Colonic mucosa (tissue), 4 donors: ENCODE results near the gene XPR1. TPM values are rescaled to one million over a fixed set of nuclear protein-coding genes. Genes with fewer than 3 reads are reported as not detected.

Source experiments
- DNase-seq: peaks from one replicate; pipeline ENCODE4 v3.0.0-alpha.2; 2020
- H3K27ac ChIP-seq: fragments of 200-600 bp; one replicate; pipeline ENCODE4 v1.8.0; 2021
- H3K27me3 ChIP-seq: fragments of 200-600 bp; one replicate; pipeline ENCODE4 v1.8.0; 2021
- H3K36me3 ChIP-seq: fragments of 200-600 bp; one replicate; pipeline ENCODE4 v1.8.0; 2021
- H3K4me1 ChIP-seq: fragments of 200-600 bp; one replicate; pipeline ENCODE4 v1.8.0; 2021; ENCODE audit warnings: mild to moderate bottlenecking
- H3K4me3 ChIP-seq: fragments of 200-600 bp; one replicate; pipeline ENCODE4 v1.8.0; 2021
- H3K9ac ChIP-seq, 2 donors: one replicate each; pipeline ENCODE4 v1.7.0; 2013; ENCODE audit warnings: control low read depth in 2 of 2, low read depth in 2 of 2, low read length in 2 of 2
- H3K9me3 ChIP-seq: fragments of 200-600 bp; one replicate; pipeline ENCODE4 v1.8.0; 2021
- intact Hi-C: fragments of 100-400 bp; cut with DNase I; formaldehyde crosslinking; loops from one replicate; pipeline ENCODE4 v1.14.1; 2022
- total RNA-seq, 2 donors: library from RNA; stranded (reverse); fragmentation: NEBNext Ultra II Directional in 1 of 2; extraction: Animal tissue kit (Norgen Biotek cat#: 25700) in 1 of 2; gene quantifications; one replicate each; pipeline ENCODE4 v1.2.1, GENCODE V29; 2021
- TF ChIP-seq, protein P1 (sequence below): fragments of 200-600 bp; IDR thresholded peaks from one replicate; pipeline ENCODE4 v1.8.0; 2022; ENCODE audit warnings: antibody characterized with exemption, mild to moderate bottlenecking
- donor health status: healthy.
- donor health status: DM: no; HTN: no; CAD: no.
- donor health status: DM: no; HTN: no; CAD: no.

Gene XPR1
- total RNA-seq, 2 donors from 2014 or later = 20.5 to 25.8 TPM

DNA sequence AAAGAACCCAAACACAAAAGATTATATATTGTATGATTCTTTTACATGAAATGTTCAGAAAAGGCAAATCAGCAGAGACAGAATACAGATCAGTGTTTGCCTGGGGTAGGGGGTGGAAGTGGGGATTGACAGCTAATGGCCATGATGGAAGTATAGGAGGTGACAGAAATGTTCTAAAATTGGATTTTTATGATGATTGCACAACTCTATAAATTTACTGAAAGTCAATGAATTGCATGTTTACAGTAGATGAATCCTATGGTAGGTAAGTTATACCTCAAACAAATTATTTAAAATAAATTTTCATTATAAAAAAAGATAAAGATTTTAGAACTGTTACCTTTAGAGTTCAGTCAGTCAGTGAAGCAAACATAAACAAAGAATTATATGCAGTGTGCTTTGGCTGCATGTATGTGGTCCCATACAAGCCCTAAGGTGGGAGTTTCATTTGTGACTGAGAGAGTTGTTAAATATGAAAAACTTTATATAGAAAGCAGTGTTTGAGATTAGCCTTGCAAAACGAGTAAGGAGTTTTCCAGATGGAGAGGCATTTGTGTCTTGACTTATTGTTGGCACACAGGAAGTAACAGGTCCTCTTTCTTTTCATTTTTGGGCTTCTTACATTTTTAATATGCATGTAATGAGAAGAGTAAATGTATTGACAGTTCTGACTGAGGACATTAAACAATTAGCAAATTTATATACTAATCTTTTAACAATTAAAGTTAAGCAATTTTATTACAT lies 165.2 kb downstream of the XPR1 start:
- no peak for DNase-seq
- Histone ChIP-seq H3K9me3 (no peaks in the 10 kb centered on the region), H3K9ac (no peak overlapping the region), H3K36me3 (no peaks in the 10 kb centered on the region), H3K27me3 (no peaks in the 10 kb centered on the region), H3K27ac (no peak overlapping the region), H3K4me3 (no peak overlapping the region), H3K4me1 (no peaks in the 10 kb centered on the region)
- intact Hi-C loops = no loop called here
- TF ChIP-seq, protein P1, sequence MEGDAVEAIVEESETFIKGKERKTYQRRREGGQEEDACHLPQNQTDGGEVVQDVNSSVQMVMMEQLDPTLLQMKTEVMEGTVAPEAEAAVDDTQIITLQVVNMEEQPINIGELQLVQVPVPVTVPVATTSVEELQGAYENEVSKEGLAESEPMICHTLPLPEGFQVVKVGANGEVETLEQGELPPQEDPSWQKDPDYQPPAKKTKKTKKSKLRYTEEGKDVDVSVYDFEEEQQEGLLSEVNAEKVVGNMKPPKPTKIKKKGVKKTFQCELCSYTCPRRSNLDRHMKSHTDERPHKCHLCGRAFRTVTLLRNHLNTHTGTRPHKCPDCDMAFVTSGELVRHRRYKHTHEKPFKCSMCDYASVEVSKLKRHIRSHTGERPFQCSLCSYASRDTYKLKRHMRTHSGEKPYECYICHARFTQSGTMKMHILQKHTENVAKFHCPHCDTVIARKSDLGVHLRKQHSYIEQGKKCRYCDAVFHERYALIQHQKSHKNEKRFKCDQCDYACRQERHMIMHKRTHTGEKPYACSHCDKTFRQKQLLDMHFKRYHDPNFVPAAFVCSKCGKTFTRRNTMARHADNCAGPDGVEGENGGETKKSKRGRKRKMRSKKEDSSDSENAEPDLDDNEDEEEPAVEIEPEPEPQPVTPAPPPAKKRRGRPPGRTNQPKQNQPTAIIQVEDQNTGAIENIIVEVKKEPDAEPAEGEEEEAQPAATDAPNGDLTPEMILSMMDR = no peak

DNA sequence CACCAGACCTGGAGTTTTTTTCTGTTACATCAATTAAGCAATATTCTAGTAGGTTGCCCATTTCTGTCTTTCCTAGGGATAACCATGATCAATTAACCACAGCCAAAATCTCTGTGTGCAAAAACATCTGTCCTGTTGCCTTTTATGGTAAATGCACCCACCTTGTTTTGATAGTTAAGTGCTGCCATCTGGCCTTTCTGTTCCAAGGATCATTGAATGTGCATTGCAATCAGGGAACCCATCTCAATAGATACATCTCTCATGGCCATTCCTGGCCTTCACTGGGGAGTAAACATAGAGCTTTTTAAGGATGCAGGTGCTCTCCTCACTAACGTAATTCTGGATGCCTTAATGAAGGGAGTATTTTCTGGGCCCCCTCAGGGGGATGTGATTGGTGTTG lies 169.1 kb downstream of the XPR1 start:
- Histone ChIP-seq H3K36me3 (no peaks in the 10 kb centered on the region), H3K9me3 (no peaks in the 10 kb centered on the region), H3K27me3 (no peaks in the 10 kb centered on the region), H3K4me1 (no peaks in the 10 kb centered on the region), H3K4me3 (no peak overlapping the region), H3K9ac (no peak overlapping the region), H3K27ac (no peak overlapping the region)
- TF ChIP-seq, protein P1 = no peak
- intact Hi-C loops = no loop called here
- DNase-seq = no peak

DNA sequence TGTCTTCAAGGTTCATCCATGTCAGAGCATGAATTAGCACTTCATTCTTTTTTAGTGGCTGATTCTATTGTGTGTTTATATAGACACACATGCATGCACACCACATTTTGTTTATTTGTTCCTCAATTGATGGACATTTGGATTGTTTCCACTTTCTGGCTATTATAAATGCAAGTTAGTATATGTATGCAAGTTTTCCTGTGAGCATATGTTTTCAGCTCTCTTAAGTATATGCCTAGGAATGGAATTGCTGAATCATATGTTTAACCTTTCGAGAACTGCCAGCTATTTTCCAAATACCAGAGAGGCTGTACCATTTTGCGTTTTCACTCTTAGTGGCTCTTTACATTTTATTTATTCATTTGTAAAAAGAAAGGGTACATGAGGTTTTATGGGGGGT lies 171.0 kb downstream of the XPR1 start:
- H3K27me3 ChIP-seq = no peaks in the 10 kb centered on the region
- no peak overlapping the region for H3K9ac ChIP-seq
- TF ChIP-seq, protein P1 = no peak
- no peaks in the 10 kb centered on the region for H3K9me3 ChIP-seq
- no peak for DNase-seq
- intact Hi-C loops = no loop called here
- no peaks in the 10 kb centered on the region for H3K4me1 ChIP-seq
- H3K27ac ChIP-seq = no peak overlapping the region
- H3K4me3 ChIP-seq = no peak overlapping the region
- H3K36me3 ChIP-seq = no peaks in the 10 kb centered on the region

DNA sequence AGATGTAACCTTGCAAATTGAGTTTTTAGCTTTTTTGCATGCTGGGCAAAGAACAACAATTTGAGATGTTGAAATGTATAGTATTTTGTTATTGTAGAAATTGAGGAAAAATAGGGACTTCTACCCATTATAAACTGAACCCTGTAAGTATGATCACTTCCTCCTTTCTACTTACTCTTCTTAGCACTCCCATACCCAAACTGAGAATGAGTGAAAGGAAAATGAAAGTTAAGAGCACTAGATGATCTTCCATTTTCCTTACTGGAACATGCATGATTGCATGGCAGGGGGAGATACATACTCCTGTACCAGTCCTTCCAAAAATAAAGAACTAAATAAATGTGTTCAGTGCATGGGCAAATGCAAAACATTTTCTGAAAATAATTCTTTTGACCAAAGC lies 173.5 kb downstream of the XPR1 start:
- no peak overlapping the region for H3K27ac ChIP-seq
- no peak overlapping the region for H3K4me3 ChIP-seq
- TF ChIP-seq, protein P1 = no peak
- no peak for DNase-seq
- no peaks in the 10 kb centered on the region for H3K36me3 ChIP-seq
- H3K27me3 ChIP-seq = no peaks in the 10 kb centered on the region
- H3K4me1 ChIP-seq = no peaks in the 10 kb centered on the region
- no peak overlapping the region for H3K9ac ChIP-seq
- intact Hi-C loops = no loop called here
- no peaks in the 10 kb centered on the region for H3K9me3 ChIP-seq

DNA sequence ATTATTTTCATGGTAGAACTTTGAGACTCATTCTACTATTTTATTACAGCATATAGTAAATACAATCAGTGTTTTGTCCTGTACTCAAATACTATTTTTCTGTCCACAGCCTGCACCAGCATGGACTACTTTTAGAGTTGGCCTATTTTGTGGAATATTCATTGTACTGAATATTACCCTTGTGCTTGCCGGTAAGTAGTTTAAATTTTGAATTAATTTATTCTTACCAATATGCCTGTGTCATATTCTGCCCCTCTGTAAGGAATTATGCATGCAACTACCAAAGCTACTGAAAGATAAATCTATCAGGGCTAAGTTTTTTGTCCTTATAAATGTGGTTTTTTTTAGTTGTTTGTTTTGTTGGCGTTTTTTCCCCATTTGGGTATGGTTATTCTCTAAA lies 179.5 kb downstream of the XPR1 start:
- no peaks in the 10 kb centered on the region for H3K4me1 ChIP-seq
- H3K27ac ChIP-seq = no peak overlapping the region
- H3K27me3 ChIP-seq = no peaks in the 10 kb centered on the region
- no peaks in the 10 kb centered on the region for H3K9me3 ChIP-seq
- intact Hi-C loops = no loop called here
- no peak overlapping the region for H3K9ac ChIP-seq
- TF ChIP-seq, protein P1 = no peak
- no peak overlapping the region for H3K4me3 ChIP-seq
- no peak for DNase-seq
- no peaks in the 10 kb centered on the region for H3K36me3 ChIP-seq
